HepG2 (cell line): Measurements from ENCODE around the gene CCT4. TPM values are rescaled to one million over a fixed set of nuclear protein-coding genes. Genes with fewer than 3 reads are reported as not detected.

ENCODE experiments used
- ATAC-seq: fragments of 200-7000 bp; cut with Tn5 transposase; 3 replicates; pipeline ENCODE4 v1.9.1; 2020; ENCODE audit warnings: mild to moderate bottlenecking, moderate library complexity
- BruUV-seq: library from RNA; stranded (reverse); fragments of 400-500 nt; replicated peaks from 2 replicates; lab custom pipeline; 2021; lab: Mats Ljungman, UMichigan
- CTCF ChIA-PET: fragments of 300-600 bp; formaldehyde crosslinking; extraction: SDS; loops from one replicate; lab custom pipeline; 2021; ENCODE audit warnings: low total read pairs, inconsistent platforms, low intra/inter-chr PET ratio; lab: Yijun Ruan, JAX
- POLR2A ChIA-PET: fragments of 350-600 bp; sonication (Branson Sonifier 250); formaldehyde crosslinking; loops from one replicate; lab custom pipeline; 2020; ENCODE audit warnings: antibody characterized with exemption, inconsistent platforms; lab: Yijun Ruan, JAX
- DNase-seq: peaks from one replicate; pipeline ENCODE4 v3.0.0-alpha.2; 2015; ENCODE audit warnings: low spot score
- FAIRE-seq: peaks from 3 replicates; lab custom pipeline; 2011; peaks lifted over from hg19 to GRCh38; lab: Jason Lieb, UNC
- H2AFZ ChIP-seq: one replicate; pipeline ENCODE4 v1.6.1; 2011; ENCODE audit warnings: low read length, inconsistent platforms
- H3K27ac ChIP-seq: fragments of 300-600 bp; 3 replicates; pipeline ENCODE4 v1.8.0; 2011; ENCODE audit warnings: mixed run types, mild to moderate bottlenecking, mixed read lengths, low read length, inconsistent platforms; ENCODE audit not compliant: insufficient read depth; ENCODE audit errors: extremely low read length
- H3K27me3 ChIP-seq, 2 experiments: fragments of 200-600 bp in 1 of 2; 2 replicates in 1 of 2; 3 replicates in 1 of 2; pipeline versions ENCODE4 v1.6.0 to v1.8.0; 2011; ENCODE audit warnings: low read length in 2 of 2, mild to moderate bottlenecking in 2 of 2, moderate library complexity in 2 of 2, inconsistent platforms in 1 of 2; ENCODE audit not compliant: insufficient read depth in 2 of 2, control insufficient read depth in 1 of 2
- H3K36me3 ChIP-seq, 2 experiments: fragments of 200-600 bp in 1 of 2; replicated peaks in 1 of 2; 2 replicates in 1 of 2; 3 replicates in 1 of 2; pipeline versions ENCODE4 v1.5.1 to v1.8.0; 2011; ENCODE audit warnings: low read length in 2 of 2, inconsistent platforms in 1 of 2; ENCODE audit not compliant: insufficient read depth in 2 of 2, control insufficient read depth in 1 of 2
- H3K4me1 ChIP-seq: 2 replicates; pipeline ENCODE4 v1.5.1; 2012; ENCODE audit warnings: low read length, inconsistent platforms; ENCODE audit not compliant: insufficient read depth
- H3K4me2 ChIP-seq: 2 replicates; pipeline ENCODE4 v1.6.0; 2011; ENCODE audit warnings: low read depth, low read length, inconsistent platforms
- H3K4me3 ChIP-seq, 3 experiments: fragments of 200-600 bp in 1 of 3; sonication (generic), shearing (Covaris generic) in 1 of 3; replicated peaks in 1 of 3; 2 replicates each; pipeline ENCODE4 v1.5.1; 2011 to 2016; ENCODE audit warnings: low read length in 3 of 3, inconsistent platforms in 2 of 3, low read depth in 2 of 3, mild to moderate bottlenecking in 2 of 3, control low read depth in 1 of 3, mixed read lengths in 1 of 3; ENCODE audit not compliant: insufficient read depth in 1 of 3
- H3K79me2 ChIP-seq: one replicate; pipeline ENCODE4 v1.6.1; 2011; ENCODE audit warnings: low read length, inconsistent platforms; ENCODE audit not compliant: insufficient read depth
- H3K9ac ChIP-seq: 2 replicates; pipeline ENCODE4 v1.6.0; 2011; ENCODE audit warnings: mild to moderate bottlenecking, low read depth, low read length, inconsistent platforms; ENCODE audit not compliant: insufficient read depth
- H3K9me3 ChIP-seq: 2 replicates; pipeline ENCODE4 v1.5.1; 2012; ENCODE audit warnings: mild to moderate bottlenecking, low read length
- H4K20me1 ChIP-seq: 2 replicates; pipeline ENCODE4 v1.6.0; 2011; ENCODE audit warnings: inconsistent platforms, mild to moderate bottlenecking, low read length, moderate library complexity; ENCODE audit not compliant: insufficient read depth
- E2F2 ChIP-seq: sonication (generic); formaldehyde crosslinking; IDR thresholded peaks from 2 replicates; pipeline ENCODE4 v1.4.0; 2020; ENCODE audit warnings: missing genetic modification reagents, borderline replicate concordance
- KDM5B ChIP-seq: sonication (generic); formaldehyde crosslinking; IDR thresholded peaks from 2 replicates; pipeline ENCODE4 v1.4.0; 2020; ENCODE audit warnings: missing genetic modification reagents, mild to moderate bottlenecking, borderline replicate concordance
- NFE2 ChIP-seq: sonication (generic); formaldehyde crosslinking; IDR thresholded peaks from 2 replicates; pipeline ENCODE4 v1.4.0; 2020; ENCODE audit warnings: missing genetic modification reagents
- ZBTB33 ChIP-seq: sonication (generic); formaldehyde crosslinking; IDR thresholded peaks from 2 replicates; pipeline ENCODE4 v1.4.0; 2020; ENCODE audit warnings: missing genetic modification reagents
- ZNF232 ChIP-seq: sonication (generic); formaldehyde crosslinking; IDR thresholded peaks from 2 replicates; pipeline ENCODE4 v1.4.0; 2020; ENCODE audit warnings: missing genetic modification reagents, borderline replicate concordance
- WGBS: methylation state at CpG from one replicate; pipeline ENCODE4 v1.1.6; 2017; ENCODE audit warnings: low lambda C conversion rate; 5-methylcytosine and 5-hydroxymethylcytosine counted together
- in situ Hi-C: cut with HindIII; loops from 2 replicates; pipeline ENCODE4 v1.10.0; 2017; ENCODE audit warnings: low pct_unique_long_range_greater_than_20kb; ENCODE audit not compliant: extremely low pct_ligation_motif_present
- intact Hi-C: fragments of 100-400 bp; cut with micrococcal nuclease; formaldehyde crosslinking; loops from one replicate; pipeline ENCODE4 v1.10.0; 2022; ENCODE audit not compliant: unreplicated experiment
- polyA plus RNA-seq, 8 experiments: library from polyadenylated mRNA; depleted of rRNA in 3 of 8; stranded (reverse) in 7 of 8; unstranded in 1 of 8; fragments of >200 nt; fragmentation: Illumina TruSeq in 4 of 8; extraction: Trizol in 4 of 8; gene quantifications; 2 replicates each; pipeline versions ENCODE4 v1.2.1 to v1.2.3, GENCODE V29; 2011 to 2016; ENCODE audit warnings: low read depth in 4 of 8, missing spikeins in 1 of 8, mixed read lengths in 1 of 8; ENCODE audit not compliant: insufficient read depth in 1 of 8
- total RNA-seq, 5 experiments: library from RNA; depleted of rRNA; stranded (reverse); fragments of >200 nt; fragmentation: Illumina TruSeq; extraction: Trizol; gene quantifications; 2 replicates each; pipeline ENCODE4 v1.2.3, GENCODE V29; 2016; ENCODE audit warnings: low read depth in 1 of 5
- TF ChIP-seq, protein P1 (sequence below): sonication (generic); formaldehyde crosslinking; IDR thresholded peaks from 2 replicates; pipeline ENCODE4 v1.5.0; 2020; ENCODE audit warnings: mild to moderate bottlenecking, missing genetic modification reagents, borderline replicate concordance
- TF ChIP-seq, protein P2 (sequence below): IDR thresholded peaks from 2 replicates; pipeline ENCODE4 v1.6.1; 2016; ENCODE audit warnings: missing biosample characterization, missing genetic modification reagents, low read depth

CCT4 gene
- total and polyA plus RNA-seq, 2 of the 13 experiments (the other 11 are each of a cell fraction or from before 2014, with no cell fraction given), result 138 to 340 TPM

DNA sequence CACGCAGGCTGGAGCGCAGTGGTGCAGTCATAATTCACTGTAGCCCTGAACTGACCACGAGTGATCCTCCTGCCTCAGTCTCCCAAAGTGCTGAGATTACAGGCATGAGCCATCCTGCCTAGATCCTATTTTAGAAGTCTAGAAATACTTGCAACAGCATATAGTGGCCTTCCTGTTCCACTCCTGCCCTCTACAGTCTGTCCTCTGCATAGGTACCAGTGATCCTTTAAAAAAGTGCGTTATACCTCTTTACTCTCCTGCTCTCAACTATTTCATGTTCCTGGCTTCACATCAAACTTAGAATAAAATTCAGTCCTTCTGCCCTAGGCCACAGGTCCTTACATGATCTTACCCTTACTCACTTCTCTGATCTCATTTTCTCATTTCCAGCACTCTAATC lies 23.1 kb upstream of the CCT4 start (continued):
- TF ChIP-seq, protein P1, sequence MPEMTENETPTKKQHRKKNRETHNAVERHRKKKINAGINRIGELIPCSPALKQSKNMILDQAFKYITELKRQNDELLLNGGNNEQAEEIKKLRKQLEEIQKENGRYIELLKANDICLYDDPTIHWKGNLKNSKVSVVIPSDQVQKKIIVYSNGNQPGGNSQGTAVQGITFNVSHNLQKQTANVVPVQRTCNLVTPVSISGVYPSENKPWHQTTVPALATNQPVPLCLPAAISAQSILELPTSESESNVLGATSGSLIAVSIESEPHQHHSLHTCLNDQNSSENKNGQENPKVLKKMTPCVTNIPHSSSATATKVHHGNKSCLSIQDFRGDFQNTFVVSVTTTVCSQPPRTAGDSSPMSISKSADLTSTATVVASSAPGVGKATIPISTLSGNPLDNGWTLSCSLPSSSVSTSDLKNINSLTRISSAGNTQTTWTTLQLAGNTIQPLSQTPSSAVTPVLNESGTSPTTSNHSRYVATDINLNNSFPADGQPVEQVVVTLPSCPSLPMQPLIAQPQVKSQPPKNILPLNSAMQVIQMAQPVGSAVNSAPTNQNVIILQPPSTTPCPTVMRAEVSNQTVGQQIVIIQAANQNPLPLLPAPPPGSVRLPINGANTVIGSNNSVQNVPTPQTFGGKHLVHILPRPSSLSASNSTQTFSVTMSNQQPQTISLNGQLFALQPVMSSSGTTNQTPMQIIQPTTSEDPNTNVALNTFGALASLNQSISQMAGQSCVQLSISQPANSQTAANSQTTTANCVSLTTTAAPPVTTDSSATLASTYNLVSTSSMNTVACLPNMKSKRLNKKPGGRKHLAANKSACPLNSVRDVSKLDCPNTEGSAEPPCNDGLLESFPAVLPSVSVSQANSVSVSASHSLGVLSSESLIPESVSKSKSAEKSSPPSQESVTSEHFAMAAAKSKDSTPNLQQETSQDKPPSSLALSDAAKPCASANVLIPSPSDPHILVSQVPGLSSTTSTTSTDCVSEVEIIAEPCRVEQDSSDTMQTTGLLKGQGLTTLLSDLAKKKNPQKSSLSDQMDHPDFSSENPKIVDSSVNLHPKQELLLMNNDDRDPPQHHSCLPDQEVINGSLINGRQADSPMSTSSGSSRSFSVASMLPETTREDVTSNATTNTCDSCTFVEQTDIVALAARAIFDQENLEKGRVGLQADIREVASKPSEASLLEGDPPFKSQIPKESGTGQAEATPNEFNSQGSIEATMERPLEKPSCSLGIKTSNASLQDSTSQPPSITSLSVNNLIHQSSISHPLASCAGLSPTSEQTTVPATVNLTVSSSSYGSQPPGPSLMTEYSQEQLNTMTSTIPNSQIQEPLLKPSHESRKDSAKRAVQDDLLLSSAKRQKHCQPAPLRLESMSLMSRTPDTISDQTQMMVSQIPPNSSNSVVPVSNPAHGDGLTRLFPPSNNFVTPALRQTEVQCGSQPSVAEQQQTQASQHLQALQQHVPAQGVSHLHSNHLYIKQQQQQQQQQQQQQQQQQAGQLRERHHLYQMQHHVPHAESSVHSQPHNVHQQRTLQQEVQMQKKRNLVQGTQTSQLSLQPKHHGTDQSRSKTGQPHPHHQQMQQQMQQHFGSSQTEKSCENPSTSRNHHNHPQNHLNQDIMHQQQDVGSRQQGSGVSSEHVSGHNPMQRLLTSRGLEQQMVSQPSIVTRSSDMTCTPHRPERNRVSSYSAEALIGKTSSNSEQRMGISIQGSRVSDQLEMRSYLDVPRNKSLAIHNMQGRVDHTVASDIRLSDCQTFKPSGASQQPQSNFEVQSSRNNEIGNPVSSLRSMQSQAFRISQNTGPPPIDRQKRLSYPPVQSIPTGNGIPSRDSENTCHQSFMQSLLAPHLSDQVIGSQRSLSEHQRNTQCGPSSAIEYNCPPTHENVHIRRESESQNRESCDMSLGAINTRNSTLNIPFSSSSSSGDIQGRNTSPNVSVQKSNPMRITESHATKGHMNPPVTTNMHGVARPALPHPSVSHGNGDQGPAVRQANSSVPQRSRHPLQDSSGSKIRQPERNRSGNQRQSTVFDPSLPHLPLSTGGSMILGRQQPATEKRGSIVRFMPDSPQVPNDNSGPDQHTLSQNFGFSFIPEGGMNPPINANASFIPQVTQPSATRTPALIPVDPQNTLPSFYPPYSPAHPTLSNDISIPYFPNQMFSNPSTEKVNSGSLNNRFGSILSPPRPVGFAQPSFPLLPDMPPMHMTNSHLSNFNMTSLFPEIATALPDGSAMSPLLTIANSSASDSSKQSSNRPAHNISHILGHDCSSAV (CRISPR knock-in tag), result no peak

GRCh38 chr2:61910603-61911002 lies 22.1 kb upstream of the CCT4 start:
- BruUV-seq, result no TSS peak
- Histone ChIP-seq H3K4me3 (no peak overlapping the region), H3K27ac (no peak overlapping the region), H3K4me2 (no peak overlapping the region), H3K27me3 (no peaks in the 10 kb centered on the region), H3K9ac (no peak overlapping the region), H4K20me1 (no peaks in the 10 kb centered on the region), H2AFZ (no peak overlapping the region), H3K36me3 (no peaks in the 10 kb centered on the region), H3K4me1 (peaks cover 22% of the 10 kb centered on the region), H3K9me3 (no peaks in the 10 kb centered on the region), H3K79me2 (peaks cover 4% of the 10 kb centered on the region)
- in situ Hi-C loops (no loop called here), intact Hi-C loops (no loop called here)
- ATAC-seq (no peak), DNase-seq (peak; percentile 24), FAIRE-seq (peak; percentile 66)
- 77% methylated on average over 9 of the region's 9 CpGs for WGBS
- ChIA-PET POLR2A (no interaction called here), CTCF (no interaction called here)
- TF ChIP-seq ZBTB33 (peak; percentile 94), ZNF232 (CRISPR knock-in tag) (no peak), KDM5B (CRISPR knock-in tag) (no peak), E2F2 (CRISPR knock-in tag) (no peak), NFE2 (CRISPR knock-in tag) (no peak)
- TF ChIP-seq, protein P2, sequence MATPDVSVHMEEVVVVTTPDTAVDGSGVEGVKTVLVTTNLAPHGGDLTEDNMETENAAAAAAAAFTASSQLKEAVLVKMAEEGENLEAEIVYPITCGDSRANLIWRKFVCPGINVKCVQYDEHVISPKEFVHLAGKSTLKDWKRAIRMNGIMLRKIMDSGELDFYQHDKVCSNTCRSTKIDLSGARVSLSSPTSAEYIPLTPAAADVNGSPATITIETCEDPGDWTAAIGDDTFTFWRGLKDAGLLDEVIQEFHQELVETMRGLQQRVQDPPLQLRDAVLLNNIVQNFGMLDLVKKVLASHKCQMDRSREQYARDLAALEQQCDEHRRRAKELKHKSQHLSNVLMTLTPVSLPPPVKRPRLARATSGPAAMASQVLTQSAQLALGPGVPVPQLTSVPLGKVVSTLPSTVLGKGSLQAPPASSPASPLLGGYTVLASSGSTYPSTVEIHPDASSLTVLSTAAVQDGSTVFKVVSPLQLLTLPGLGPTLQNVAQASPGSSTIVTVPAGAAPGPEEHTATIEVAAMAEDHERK, result no peak
